Measurements from ENCODE around the gene NLRP12. TPM values are rescaled to one million over a fixed set of nuclear protein-coding genes. Genes with fewer than 3 reads are reported as not detected.

NLRP12 gene
- total RNA-seq, 6 donors from 2014 or later, result 3.1 to 10.3 (median 6.7) TPM

DNA sequence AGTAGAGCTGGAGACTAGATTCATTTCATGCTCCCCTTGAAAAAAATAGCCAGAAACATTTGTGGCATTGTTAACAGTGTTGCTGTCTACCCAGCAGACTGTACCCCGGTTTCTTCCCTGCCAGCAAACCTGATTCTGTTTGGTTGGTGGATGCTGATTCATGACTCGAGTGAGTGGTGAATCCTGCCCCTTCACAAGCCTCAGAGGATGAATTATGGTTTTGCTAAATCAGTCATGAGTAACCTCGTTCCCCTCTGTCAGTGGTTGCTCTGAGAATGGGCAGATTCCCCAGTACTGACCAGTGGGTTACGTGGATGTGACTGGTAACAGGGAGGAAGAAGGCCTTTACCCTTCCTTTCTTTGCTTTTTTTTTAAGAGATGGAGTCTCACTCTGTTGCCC, 10.1 kb downstream of the NLRP12 start:
- Histone ChIP-seq H3K36me3 (no peaks in the 10 kb centered on the region), H3K27me3 (no peaks in the 10 kb centered on the region), H3K4me1 (peaks cover 0 to 4% (median 0%) of the 10 kb centered on the region in 4 donors), H3K27ac (no peak overlapping the region), H3K4me3 (no peak overlapping the region), H3K9me3 (no peaks in the 10 kb centered on the region)
- 66 to 94% methylated on average over 3 to 4 of the region's 4 CpGs for WGBS, 2 donors
- no peak for TF ChIP-seq POLR2AphosphoS5 (IDR thresholded peaks at IDR 0.05)
- no peak for TF ChIP-seq EP300 (IDR thresholded peaks at IDR 0.05)
- ATAC-seq (ENCODE audit: low FRiP score in 2 of 2) (no peak), DNase-seq (no peak)

DNA sequence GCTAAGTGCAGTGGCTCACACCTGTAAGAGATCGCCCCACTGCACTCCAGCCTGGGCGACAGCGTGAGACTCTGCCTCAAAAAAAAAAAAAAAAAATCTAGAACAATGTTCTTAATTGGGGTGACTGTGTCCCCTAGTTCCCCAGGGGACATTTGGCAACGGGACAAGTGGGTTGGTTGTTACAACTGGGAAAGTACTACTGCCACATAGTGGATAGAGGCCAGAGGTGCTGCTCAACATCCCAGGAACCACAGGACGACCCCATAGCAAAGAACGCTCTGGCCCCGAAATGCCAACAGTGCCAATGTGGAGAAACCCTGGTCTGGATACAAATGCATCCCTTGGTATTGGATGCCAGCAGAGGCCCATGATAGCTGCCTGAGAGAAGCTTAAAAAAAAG, 11.8 kb downstream of the NLRP12 start:
- Histone ChIP-seq H3K4me1 (peaks cover 0 to 4% (median 0%) of the 10 kb centered on the region in 4 donors), H3K27ac (no peak overlapping the region), H3K27me3 (no peaks in the 10 kb centered on the region), H3K9me3 (no peaks in the 10 kb centered on the region), H3K4me3 (no peak overlapping the region), H3K36me3 (no peaks in the 10 kb centered on the region)
- DNase-seq, result no peak
- 58 to 59% methylated on average over 7 of the region's 7 CpGs for WGBS, 2 donors
- TF ChIP-seq, protein P1, sequence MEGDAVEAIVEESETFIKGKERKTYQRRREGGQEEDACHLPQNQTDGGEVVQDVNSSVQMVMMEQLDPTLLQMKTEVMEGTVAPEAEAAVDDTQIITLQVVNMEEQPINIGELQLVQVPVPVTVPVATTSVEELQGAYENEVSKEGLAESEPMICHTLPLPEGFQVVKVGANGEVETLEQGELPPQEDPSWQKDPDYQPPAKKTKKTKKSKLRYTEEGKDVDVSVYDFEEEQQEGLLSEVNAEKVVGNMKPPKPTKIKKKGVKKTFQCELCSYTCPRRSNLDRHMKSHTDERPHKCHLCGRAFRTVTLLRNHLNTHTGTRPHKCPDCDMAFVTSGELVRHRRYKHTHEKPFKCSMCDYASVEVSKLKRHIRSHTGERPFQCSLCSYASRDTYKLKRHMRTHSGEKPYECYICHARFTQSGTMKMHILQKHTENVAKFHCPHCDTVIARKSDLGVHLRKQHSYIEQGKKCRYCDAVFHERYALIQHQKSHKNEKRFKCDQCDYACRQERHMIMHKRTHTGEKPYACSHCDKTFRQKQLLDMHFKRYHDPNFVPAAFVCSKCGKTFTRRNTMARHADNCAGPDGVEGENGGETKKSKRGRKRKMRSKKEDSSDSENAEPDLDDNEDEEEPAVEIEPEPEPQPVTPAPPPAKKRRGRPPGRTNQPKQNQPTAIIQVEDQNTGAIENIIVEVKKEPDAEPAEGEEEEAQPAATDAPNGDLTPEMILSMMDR (IDR thresholded peaks at IDR 0.05), result no peak
- no peak for TF ChIP-seq POLR2AphosphoS5 (IDR thresholded peaks at IDR 0.05)
- no peak for TF ChIP-seq POLR2A (IDR thresholded peaks at IDR 0.05)
- no peak for TF ChIP-seq EP300 (IDR thresholded peaks at IDR 0.05)
- ATAC-seq (ENCODE audit: low FRiP score in 2 of 2), result no peak

DNA sequence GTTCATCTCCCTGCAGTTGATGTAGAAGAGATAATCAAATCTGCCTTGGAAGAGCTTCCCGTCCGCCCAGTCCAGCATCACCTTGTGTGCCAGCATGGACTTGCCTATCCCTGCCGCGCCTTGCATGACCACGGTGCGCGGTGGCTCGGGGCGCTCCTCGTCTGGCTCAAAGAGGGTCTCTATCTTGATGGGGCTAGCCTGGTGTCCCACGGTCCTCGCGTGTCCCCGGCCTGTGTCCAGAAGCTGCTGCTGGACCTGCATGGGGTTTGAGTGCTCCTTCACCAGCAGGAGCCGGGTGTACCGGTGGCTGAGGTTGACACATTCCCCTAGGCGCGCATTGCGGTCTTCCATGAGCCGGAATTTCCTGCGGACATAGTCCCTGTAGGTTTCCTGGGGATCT, 13.2 kb downstream of the NLRP12 start:
- peaks cover 0 to 4% (median 0%) of the 10 kb centered on the region in 4 donors for H3K4me1 ChIP-seq
- H3K36me3 ChIP-seq, result no peaks in the 10 kb centered on the region
- no peak overlapping the region for H3K4me3 ChIP-seq
- TF ChIP-seq POLR2AphosphoS5 (IDR thresholded peaks at IDR 0.05) (no peak), EP300 (IDR thresholded peaks at IDR 0.05) (no peak), POLR2A (IDR thresholded peaks at IDR 0.05) (no peak)
- TF ChIP-seq, protein P1 (IDR thresholded peaks at IDR 0.05), result no peak
- no peak for ATAC-seq (ENCODE audit: low FRiP score in 2 of 2)
- DNase-seq, result peak in 1 of 2 donors; percentile 78
- H3K9me3 ChIP-seq, result no peaks in the 10 kb centered on the region
- H3K27ac ChIP-seq, result no peak overlapping the region
- no peaks in the 10 kb centered on the region for H3K27me3 ChIP-seq
- 93 to 97% methylated on average over 7 to 12 of the region's 21 CpGs for WGBS, 2 donors

DNA sequence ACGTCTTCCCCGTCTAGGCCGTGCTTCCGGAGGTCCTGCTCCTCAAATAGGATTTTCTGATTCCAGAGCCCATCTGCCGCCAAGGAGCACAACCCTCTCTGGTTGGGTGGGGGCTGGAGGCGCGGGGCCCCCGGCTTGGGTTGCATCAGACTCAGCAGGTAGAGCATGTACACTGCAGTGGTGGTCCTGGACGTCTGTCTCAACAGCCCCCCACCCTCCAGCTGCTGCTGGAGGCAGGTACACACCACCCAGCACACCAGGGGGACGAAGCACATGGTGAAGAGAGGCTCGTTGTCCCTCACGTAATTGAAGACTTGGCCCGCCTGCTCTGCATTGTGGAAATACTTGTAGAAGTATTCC, 13.9 kb downstream of the NLRP12 start:
- no peaks in the 10 kb centered on the region for H3K27me3 ChIP-seq
- H3K4me3 ChIP-seq, result no peak overlapping the region
- H3K36me3 ChIP-seq, result no peaks in the 10 kb centered on the region
- peaks cover 0 to 4% (median 0%) of the 10 kb centered on the region in 4 donors for H3K4me1 ChIP-seq
- DNase-seq (peak in 1 of 2 donors; percentile 71), ATAC-seq (ENCODE audit: low FRiP score in 2 of 2) (peak in 1 of 2 donors; percentile 52)
- 74 to 84% methylated on average over 6 to 13 of the region's 13 CpGs for WGBS, 2 donors
- H3K9me3 ChIP-seq, result no peaks in the 10 kb centered on the region
- TF ChIP-seq, protein P1 (IDR thresholded peaks at IDR 0.05), result no peak
- TF ChIP-seq EP300 (IDR thresholded peaks at IDR 0.05) (no peak), POLR2AphosphoS5 (IDR thresholded peaks at IDR 0.05) (no peak), POLR2A (IDR thresholded peaks at IDR 0.05) (no peak)
- no peak overlapping the region for H3K27ac ChIP-seq

DNA sequence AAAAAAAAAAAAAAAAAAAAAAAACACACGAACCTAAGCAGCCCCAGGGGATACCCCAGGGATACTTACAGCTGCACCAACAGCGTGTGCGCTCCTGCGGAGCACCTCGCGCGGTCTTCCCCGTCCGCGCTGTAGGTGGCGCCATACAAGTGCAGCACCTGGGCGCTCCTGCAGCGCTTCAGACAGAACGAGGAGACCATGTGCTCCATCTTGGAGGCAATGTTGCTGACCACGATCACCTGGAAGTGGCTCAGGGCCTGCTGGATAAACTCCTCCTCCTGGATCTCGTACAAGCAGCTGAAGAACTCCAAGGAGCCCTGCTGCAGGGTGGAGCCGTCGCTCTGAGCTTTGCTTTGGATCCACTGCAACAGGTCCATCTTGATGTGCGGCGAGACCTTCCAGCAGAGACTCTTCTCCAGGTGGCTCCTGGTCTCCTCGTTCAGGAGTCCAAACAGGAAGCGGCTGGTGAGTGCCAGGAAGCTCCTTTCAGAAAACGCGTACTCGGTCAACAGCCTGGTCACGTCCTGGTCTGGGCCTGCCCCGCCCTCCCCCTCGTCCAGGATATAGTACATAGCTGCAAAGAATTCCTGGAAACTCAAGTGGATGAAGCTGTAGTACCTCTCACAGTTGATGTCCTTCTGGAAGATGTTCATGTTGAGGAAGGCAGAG, 14.5 kb downstream of the NLRP12 start:
- 76 to 80% methylated on average over 25 to 28 of the region's 28 CpGs for WGBS, 2 donors
- no peak overlapping the region for H3K27ac ChIP-seq
- ATAC-seq (ENCODE audit: low FRiP score in 2 of 2), result peak in 1 of 2 donors; percentile 42
- H3K4me3 ChIP-seq, result no peak overlapping the region
- no peak for TF ChIP-seq POLR2AphosphoS5 (IDR thresholded peaks at IDR 0.05)
- no peak for TF ChIP-seq EP300 (IDR thresholded peaks at IDR 0.05)
- TF ChIP-seq, protein P1 (IDR thresholded peaks at IDR 0.05), result no peak
- TF ChIP-seq POLR2A (IDR thresholded peaks at IDR 0.05), result no peak
- H3K27me3 ChIP-seq, result no peaks in the 10 kb centered on the region
- DNase-seq, result peak in 1 of 2 donors; percentile 49
- no peaks in the 10 kb centered on the region for H3K9me3 ChIP-seq
- H3K36me3 ChIP-seq, result no peaks in the 10 kb centered on the region
- peaks cover 0 to 4% (median 0%) of the 10 kb centered on the region in 4 donors for H3K4me1 ChIP-seq

All from upper lobe of left lung (tissue), 6 donors.